GM12865 (cell line): ENCODE data around the gene PSAP.
A peak's percentile ranks its signal among the peaks of the same experiment; 100 is the strongest.
"Not testable (repeated sequence)": the region's sequence is repeated elsewhere in the genome, so short reads cannot be mapped to it uniquely, and the experiment has no call there.

Source experiments
- DNase-seq: peaks from one replicate; pipeline ENCODE4 v3.0.0; 2010; ENCODE audit warnings: low read depth
- H3K4me3 ChIP-seq: 2 replicates; pipeline ENCODE4 v1.5.1; 2011; ENCODE audit warnings: mild to moderate bottlenecking, low read depth, low read length, control low read depth
- TF ChIP-seq, protein P1 (sequence below): IDR thresholded peaks from 2 replicates; pipeline ENCODE4 v1.5.1; 2011; ENCODE audit warnings: low read length, control low read depth, low read depth, inconsistent platforms; ENCODE audit not compliant: insufficient read depth; ENCODE audit errors: missing control alignments

Gene PSAP

GRCh38 chr10:71850743-71851464, at the start of gene PSAP:
PSAP (minus strand) TSS chr10:71851251; CDS start chr10:71851221, 30 bp downstream.
- peak within 1 kb of the TSS; percentile 97 for H3K4me3 ChIP-seq
- TF ChIP-seq, protein P1, sequence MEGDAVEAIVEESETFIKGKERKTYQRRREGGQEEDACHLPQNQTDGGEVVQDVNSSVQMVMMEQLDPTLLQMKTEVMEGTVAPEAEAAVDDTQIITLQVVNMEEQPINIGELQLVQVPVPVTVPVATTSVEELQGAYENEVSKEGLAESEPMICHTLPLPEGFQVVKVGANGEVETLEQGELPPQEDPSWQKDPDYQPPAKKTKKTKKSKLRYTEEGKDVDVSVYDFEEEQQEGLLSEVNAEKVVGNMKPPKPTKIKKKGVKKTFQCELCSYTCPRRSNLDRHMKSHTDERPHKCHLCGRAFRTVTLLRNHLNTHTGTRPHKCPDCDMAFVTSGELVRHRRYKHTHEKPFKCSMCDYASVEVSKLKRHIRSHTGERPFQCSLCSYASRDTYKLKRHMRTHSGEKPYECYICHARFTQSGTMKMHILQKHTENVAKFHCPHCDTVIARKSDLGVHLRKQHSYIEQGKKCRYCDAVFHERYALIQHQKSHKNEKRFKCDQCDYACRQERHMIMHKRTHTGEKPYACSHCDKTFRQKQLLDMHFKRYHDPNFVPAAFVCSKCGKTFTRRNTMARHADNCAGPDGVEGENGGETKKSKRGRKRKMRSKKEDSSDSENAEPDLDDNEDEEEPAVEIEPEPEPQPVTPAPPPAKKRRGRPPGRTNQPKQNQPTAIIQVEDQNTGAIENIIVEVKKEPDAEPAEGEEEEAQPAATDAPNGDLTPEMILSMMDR = no peak
- DNase-seq = peak; percentile 97

DNA sequence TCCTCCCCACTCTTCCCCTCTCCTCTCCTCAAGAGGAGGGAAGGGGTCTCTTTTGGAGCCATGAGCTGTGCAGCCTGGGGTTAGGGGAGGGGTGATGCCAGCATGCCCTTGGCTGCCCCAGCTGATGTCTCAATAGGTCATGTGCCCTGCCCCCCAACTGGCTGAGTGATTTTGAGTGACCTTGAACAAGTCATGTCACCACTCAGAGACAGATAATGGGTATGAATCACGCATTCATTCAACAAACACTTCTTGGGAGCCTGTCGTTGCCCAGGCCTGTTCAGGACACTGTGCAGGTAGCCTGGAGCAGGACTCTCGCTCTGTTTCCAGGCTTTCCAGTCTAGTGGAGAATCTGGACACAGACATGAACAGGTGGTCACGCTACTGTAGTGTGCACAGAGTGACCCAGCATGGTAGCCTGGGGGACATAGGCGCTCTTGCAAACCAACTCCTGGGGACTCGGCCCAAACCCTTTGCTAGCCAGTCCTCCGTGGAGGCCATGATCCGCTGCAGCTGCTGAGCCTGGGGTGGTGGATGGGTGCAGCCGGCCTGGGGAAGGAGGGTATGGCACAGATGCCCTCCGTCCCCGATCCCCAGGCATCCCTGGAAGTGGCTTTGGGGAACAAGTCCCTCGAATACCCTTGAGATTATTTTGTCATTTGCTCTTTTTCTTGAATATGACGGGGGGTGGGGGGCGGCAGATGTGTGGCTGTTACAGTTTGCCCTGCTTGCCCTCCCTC, 49.6 kb upstream of the PSAP start:
- TF ChIP-seq, protein P1 = no peak
- H3K4me3 ChIP-seq = no peak overlapping the region
- no peak for DNase-seq

DNA sequence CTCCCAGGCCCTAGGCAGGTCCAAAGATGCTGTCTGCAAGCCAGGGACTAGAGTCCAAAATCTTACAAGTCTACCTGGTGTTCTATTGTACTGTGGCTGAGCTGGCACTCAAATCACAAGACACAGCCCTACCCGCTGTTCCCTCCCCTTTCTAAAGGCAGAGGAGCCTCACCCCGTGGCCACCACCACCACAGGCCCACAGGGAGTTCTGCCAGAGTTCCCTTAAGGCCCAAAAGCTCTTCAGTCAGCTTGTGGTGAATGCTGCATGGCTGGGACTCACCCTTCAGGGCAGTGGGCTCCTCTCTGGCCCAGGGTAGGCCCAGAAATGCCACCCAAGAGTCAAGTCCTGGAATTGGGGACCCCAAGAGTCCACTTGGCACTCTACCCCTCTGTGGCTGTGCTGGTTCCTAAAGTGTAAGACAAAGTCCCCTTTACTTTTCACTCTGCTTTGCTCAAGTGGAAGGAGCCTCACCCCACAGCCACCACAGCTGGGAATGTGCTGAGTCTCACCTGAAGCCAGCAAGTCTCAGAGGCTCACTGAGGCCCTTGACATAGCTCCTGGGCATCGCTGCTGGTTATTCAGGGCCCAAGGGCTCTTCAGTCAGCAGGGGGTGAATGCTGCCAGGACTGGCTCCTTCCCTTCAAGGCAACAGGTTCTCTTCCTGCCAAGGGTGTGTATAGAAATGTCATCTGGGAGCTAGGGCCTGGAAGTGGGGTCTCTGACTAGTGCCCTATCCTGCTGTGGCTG, 48.8 kb upstream of the PSAP start:
- TF ChIP-seq, protein P1 = no peak
- no peak overlapping the region for H3K4me3 ChIP-seq
- no peak for DNase-seq

DNA sequence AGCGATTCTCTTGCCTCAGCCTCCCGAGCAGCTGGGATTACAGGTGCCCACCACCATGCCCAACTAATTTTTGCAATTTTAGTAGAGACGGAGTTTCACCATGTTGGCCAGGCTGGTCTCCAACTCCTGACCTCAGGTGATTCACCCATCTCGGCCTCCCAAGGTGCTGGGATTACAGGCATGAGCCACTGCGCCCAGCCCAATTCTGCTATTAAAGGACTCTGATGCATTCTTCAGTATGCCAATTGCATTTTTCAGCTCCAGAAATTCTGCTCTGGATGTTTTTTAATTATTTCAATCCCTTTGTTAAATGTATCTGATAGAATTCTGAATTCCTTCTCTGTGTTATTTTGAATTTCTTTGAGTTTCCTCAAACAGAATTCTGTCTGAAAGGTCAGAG, 47.3 kb upstream of the PSAP start:
- not testable (repeated sequence) for H3K4me3 ChIP-seq, DNase-seq

DNA sequence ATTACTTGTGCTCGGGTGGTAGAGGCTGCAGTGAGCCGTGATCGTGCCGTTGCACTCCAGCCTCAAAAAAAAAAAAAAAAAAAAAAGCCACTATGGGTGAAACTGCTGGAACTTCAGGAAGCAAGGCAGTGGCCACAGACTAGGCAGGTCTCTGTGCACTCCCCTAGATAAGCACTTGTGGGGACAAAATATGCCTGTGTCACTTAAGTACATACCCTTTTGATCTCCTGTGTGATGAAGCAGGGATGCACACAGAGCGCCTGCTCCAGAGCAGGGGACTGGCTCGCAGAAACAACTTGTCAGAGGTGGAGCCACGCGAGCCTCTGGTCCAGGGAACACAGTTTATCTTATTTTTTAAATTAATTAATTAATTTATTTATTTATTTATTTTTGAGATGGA, 42.9 kb upstream of the PSAP start:
- DNase-seq = no peak
- TF ChIP-seq, protein P1 = no peak

GRCh38 chr10:71893258-71893815, 42.3 kb upstream of the PSAP start:
- no peak overlapping the region for H3K4me3 ChIP-seq
- TF ChIP-seq, protein P1 = no peak
- DNase-seq = no peak

More for the DNA sequence above, 42.9 kb upstream of the PSAP start:
- H3K4me3 ChIP-seq = no peak overlapping the region

- TF ChIP-seq, protein P1 = no peak
- DNase-seq = no peak
- H3K4me3 ChIP-seq = no peak overlapping the region
Measured at GRCh38 chr10:71891437-71891836, 40.4 kb upstream of the PSAP start.
